Uterus (tissue), 4 donors: ENCODE results near the gene MEF2C. TPM values are rescaled to one million over a fixed set of nuclear protein-coding genes. Genes with fewer than 3 reads are reported as not detected.

Experiments
- DNase-seq, 2 donors: peaks; one replicate each; pipeline ENCODE4 v3.0.0-alpha.2; 2019 to 2020
- H3K27ac ChIP-seq, 2 donors: fragments of 200-600 bp; sonication (generic); 1 replicate in 1 of 2; 2 replicates in 1 of 2; pipeline ENCODE4 v1.5.1; 2016 to 2018
- H3K27me3 ChIP-seq, 2 donors: fragments of 200-600 bp; sonication (generic); one replicate each; pipeline ENCODE4 v1.5.1; 2018 to 2019; ENCODE audit warnings: control low read depth in 1 of 2
- H3K36me3 ChIP-seq, 2 donors: fragments of 200-600 bp; sonication (generic); one replicate each; pipeline ENCODE4 v1.5.1; 2019; ENCODE audit warnings: control low read depth in 1 of 2
- H3K4me1 ChIP-seq, 2 donors: fragments of 200-600 bp; sonication (generic); one replicate each; pipeline ENCODE4 v1.5.1; 2018 to 2019; ENCODE audit warnings: control low read depth in 1 of 2
- H3K4me3 ChIP-seq, 2 donors: fragments of 200-600 bp; sonication (generic); 1 replicate in 1 of 2; 2 replicates in 1 of 2; pipeline ENCODE4 v1.5.1; 2018 to 2019; ENCODE audit warnings: mild to moderate bottlenecking in 1 of 2
- H3K9me3 ChIP-seq, 2 donors: fragments of 200-600 bp; sonication (generic); one replicate each; pipeline ENCODE4 v1.5.1; 2019; ENCODE audit warnings: control low read depth in 1 of 2
- POLR2A ChIP-seq, 2 donors: fragments of 450-650 bp; IDR thresholded peaks; one replicate each; pipeline ENCODE4 v1.6.1; 2016; ENCODE audit warnings: antibody characterized with exemption in 2 of 2, mild to moderate bottlenecking in 1 of 2, moderate library complexity in 1 of 2
- intact Hi-C: fragments of 100-400 bp; cut with DNase I; formaldehyde crosslinking; loops from one replicate; pipeline ENCODE4 v1.15.1; 2023; ENCODE audit warnings: low total_unique reads
- total RNA-seq, 4 donors: library from RNA; depleted of rRNA in 3 of 4; stranded (reverse); fragments of >200 nt in 3 of 4; gene quantifications; one replicate each; pipeline versions ENCODE4 v1.1.0 to v1.2.4, GENCODE V29; 2014 to 2023
- TF ChIP-seq, protein P1 (sequence below), 4 experiments: fragments of 200-600 bp in 2 of 4; fragments of 450-650 bp in 2 of 4; sonication (generic) in 2 of 4; IDR thresholded peaks; one replicate each; pipeline ENCODE4 v1.5.1; 2016 to 2019; ENCODE audit warnings: antibody characterized with exemption in 4 of 4, mild to moderate bottlenecking in 2 of 4, moderate library complexity in 1 of 4
- donor health status: DM: yes; HTN: yes; CAD: no.

Gene MEF2C
- total RNA-seq, 4 donors from 2014 or later: 30.3 to 134 (median 70.3) TPM

GRCh38 chr5:88688984-88689667, 193.9 kb downstream of the MEF2C start:
- intact Hi-C loops: loop anchor here (10.0 kb wide), 1 partner anchor 544 kb away; no protein-coding TSS in a partner anchor
- H3K9me3 ChIP-seq: no peaks in the 10 kb centered on the region
- no peak overlapping the region for H3K4me3 ChIP-seq
- no peak overlapping the region for H3K27ac ChIP-seq
- peaks cover 3 to 4% of the 10 kb centered on the region in 2 donors for H3K4me1 ChIP-seq
- no peak for DNase-seq
- H3K36me3 ChIP-seq: no peaks in the 10 kb centered on the region
- H3K27me3 ChIP-seq: peaks cover 25 to 95% of the 10 kb centered on the region in 2 donors
- TF ChIP-seq, protein P1, sequence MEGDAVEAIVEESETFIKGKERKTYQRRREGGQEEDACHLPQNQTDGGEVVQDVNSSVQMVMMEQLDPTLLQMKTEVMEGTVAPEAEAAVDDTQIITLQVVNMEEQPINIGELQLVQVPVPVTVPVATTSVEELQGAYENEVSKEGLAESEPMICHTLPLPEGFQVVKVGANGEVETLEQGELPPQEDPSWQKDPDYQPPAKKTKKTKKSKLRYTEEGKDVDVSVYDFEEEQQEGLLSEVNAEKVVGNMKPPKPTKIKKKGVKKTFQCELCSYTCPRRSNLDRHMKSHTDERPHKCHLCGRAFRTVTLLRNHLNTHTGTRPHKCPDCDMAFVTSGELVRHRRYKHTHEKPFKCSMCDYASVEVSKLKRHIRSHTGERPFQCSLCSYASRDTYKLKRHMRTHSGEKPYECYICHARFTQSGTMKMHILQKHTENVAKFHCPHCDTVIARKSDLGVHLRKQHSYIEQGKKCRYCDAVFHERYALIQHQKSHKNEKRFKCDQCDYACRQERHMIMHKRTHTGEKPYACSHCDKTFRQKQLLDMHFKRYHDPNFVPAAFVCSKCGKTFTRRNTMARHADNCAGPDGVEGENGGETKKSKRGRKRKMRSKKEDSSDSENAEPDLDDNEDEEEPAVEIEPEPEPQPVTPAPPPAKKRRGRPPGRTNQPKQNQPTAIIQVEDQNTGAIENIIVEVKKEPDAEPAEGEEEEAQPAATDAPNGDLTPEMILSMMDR (IDR thresholded peaks at IDR 0.05): no peak
- no peak for TF ChIP-seq POLR2A (IDR thresholded peaks at IDR 0.05)

- H3K4me3 ChIP-seq: no peak overlapping the region
- H3K27me3 ChIP-seq: peaks cover 31 to 94% of the 10 kb centered on the region in 2 donors
- peaks cover 3 to 4% of the 10 kb centered on the region in 2 donors for H3K4me1 ChIP-seq
- no peak for DNase-seq
- intact Hi-C loops: loop anchor here (10.0 kb wide), 1 partner anchor 544 kb away; no protein-coding TSS in a partner anchor
- H3K27ac ChIP-seq: no peak overlapping the region
- no peaks in the 10 kb centered on the region for H3K9me3 ChIP-seq
- H3K36me3 ChIP-seq: no peaks in the 10 kb centered on the region
- TF ChIP-seq POLR2A (IDR thresholded peaks at IDR 0.05): no peak
- TF ChIP-seq, protein P1 (IDR thresholded peaks at IDR 0.05): no peak
Observed at GRCh38 chr5:88688156-88688983, 194.6 kb downstream of the MEF2C start.

GRCh38 chr5:88687373-88687911, 195.5 kb downstream of the MEF2C start:
- H3K4me3 ChIP-seq: no peak overlapping the region
- peaks cover 31 to 94% of the 10 kb centered on the region in 2 donors for H3K27me3 ChIP-seq
- no peak overlapping the region for H3K27ac ChIP-seq
- intact Hi-C loops: loop anchor here (10.0 kb wide), 1 partner anchor 543 kb away; no protein-coding TSS in a partner anchor
- no peaks in the 10 kb centered on the region for H3K9me3 ChIP-seq
- no peak for TF ChIP-seq POLR2A (IDR thresholded peaks at IDR 0.05)
- TF ChIP-seq, protein P1 (IDR thresholded peaks at IDR 0.05): no peak
- no peaks in the 10 kb centered on the region for H3K36me3 ChIP-seq
- peaks cover 3 to 4% of the 10 kb centered on the region in 2 donors for H3K4me1 ChIP-seq
- DNase-seq: no peak

DNA sequence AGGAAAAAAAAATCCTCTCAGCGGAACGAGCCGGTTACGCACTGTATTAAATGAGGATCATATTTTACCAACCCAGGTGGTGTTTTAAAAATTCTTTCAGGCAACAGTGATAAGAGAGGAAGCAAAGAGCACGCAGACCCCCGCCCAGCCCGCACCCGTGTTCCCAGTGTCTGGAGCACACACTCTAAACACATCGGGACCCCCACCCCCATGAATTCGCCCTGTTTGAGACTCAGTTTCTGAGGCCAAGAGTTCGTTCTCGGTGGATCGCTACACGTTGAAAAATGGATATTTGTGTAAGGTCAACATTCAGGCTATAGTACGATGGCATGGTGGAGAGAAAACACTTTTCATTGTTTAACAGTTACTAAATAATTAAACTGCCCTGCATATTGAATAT, 196.3 kb downstream of the MEF2C start:
- H3K4me3 ChIP-seq: no peak overlapping the region
- intact Hi-C loops: loop anchor here (10.0 kb wide), 1 partner anchor 542 kb away; no protein-coding TSS in a partner anchor
- no peak for TF ChIP-seq POLR2A (IDR thresholded peaks at IDR 0.05)
- TF ChIP-seq, protein P1 (IDR thresholded peaks at IDR 0.05): no peak
- H3K27ac ChIP-seq: no peak overlapping the region
- H3K9me3 ChIP-seq: no peaks in the 10 kb centered on the region
- H3K36me3 ChIP-seq: no peaks in the 10 kb centered on the region
- H3K4me1 ChIP-seq: peaks cover 3 to 4% of the 10 kb centered on the region in 2 donors
- peaks cover 29 to 92% of the 10 kb centered on the region in 2 donors for H3K27me3 ChIP-seq
- no peak for DNase-seq
